Activated CD8-positive, alpha-beta T cell treated with anti-CD3 and anti-CD28 coated beads for 36 hours (primary cell): Measurements from ENCODE around the gene FAM50A. TPM values are rescaled to one million over a fixed set of nuclear protein-coding genes. Genes with fewer than 3 reads are reported as not detected.
A peak's percentile ranks its signal among the peaks of the same experiment; 100 is the strongest.
"Not testable (repeated sequence)": the region's sequence is repeated elsewhere in the genome, so short reads cannot be mapped to it uniquely, and the experiment has no call there.

Source experiments
- ATAC-seq: fragments of 200-7000 bp; cut with Tn5 transposase; one replicate; pipeline ENCODE4 v1.10.0; 2021; ENCODE audit warnings: mild to moderate bottlenecking, moderate library complexity
- CTCF ChIA-PET: fragments of 350-600 bp; sonication (Branson Sonifier 250); formaldehyde crosslinking; loops from one replicate; lab custom pipeline; 2021; ENCODE audit warnings: antibody characterized with exemption; lab: Charles Lee
- POLR2A ChIA-PET: fragments of 350-600 bp; sonication (Branson Sonifier 250); formaldehyde crosslinking; loops from one replicate; lab custom pipeline; 2021; ENCODE audit warnings: antibody characterized with exemption; lab: Charles Lee
- DNase-seq: peaks from one replicate; pipeline ENCODE4 v3.0.0-alpha.2; 2020
- H3K27ac Mint-ChIP-seq: one replicate; pipeline ENCODE4 v1.8.0; 2021; ENCODE audit warnings: mild to moderate bottlenecking, mixed read lengths
- H3K27me3 Mint-ChIP-seq: one replicate; pipeline ENCODE4 v1.8.0; 2021; ENCODE audit warnings: mixed read lengths
- H3K36me3 Mint-ChIP-seq: one replicate; pipeline ENCODE4 v1.8.0; 2021; ENCODE audit warnings: low read depth, mixed read lengths
- H3K4me1 Mint-ChIP-seq: one replicate; pipeline ENCODE4 v1.8.0; 2021; ENCODE audit warnings: low read depth, mixed read lengths
- H3K4me3 Mint-ChIP-seq: one replicate; pipeline ENCODE4 v1.8.0; 2021; ENCODE audit warnings: mild to moderate bottlenecking, moderate library complexity, mixed read lengths
- H3K9me3 Mint-ChIP-seq: one replicate; pipeline ENCODE4 v1.8.0; 2021; ENCODE audit warnings: mixed read lengths
- CTCF ChIP-seq: fragments of 200-600 bp; IDR thresholded peaks from one replicate; pipeline ENCODE4 v1.8.0; 2022; ENCODE audit warnings: antibody characterized with exemption, mild to moderate bottlenecking
- intact Hi-C: fragments of 100-400 bp; cut with micrococcal nuclease; formaldehyde crosslinking; loops from one replicate; pipeline ENCODE4 v1.10.0; 2022
- total RNA-seq, 2 experiments: library from RNA; stranded (reverse); gene quantifications; one replicate each; pipeline ENCODE4 v1.2.3, GENCODE V29; 2021

FAM50A gene
- total RNA-seq, 2 experiments from 2014 or later: 43.6 to 47.5 TPM

GRCh38 chrX:154398668-154399526, 45.0 kb upstream of the FAM50A start:
- Mint-ChIP-seq H3K27ac (peak overlapping the region; percentile 100), H3K27me3 (no peaks in the 10 kb centered on the region), H3K4me3 (peak overlapping the region; percentile 98), H3K4me1 (peaks cover 2% of the 10 kb centered on the region), H3K36me3 (peaks cover 30% of the 10 kb centered on the region), H3K9me3 (no peaks in the 10 kb centered on the region)
- peak; percentile 69 for TF ChIP-seq CTCF
- ChIA-PET POLR2A (interaction anchor here (0.6 to 6.2 kb wide), 25 partner anchors 11 to 432 kb away, joined by 3 to 97 read pairs (median 9); partner anchors contain the start of genes ATP6AP1, DNASE1L1, EMD and HCFC1), CTCF (interaction anchor here (0.8 to 2.7 kb wide), 2 partner anchors 25 to 91 kb away, joined by 5 to 9 read pairs; partner anchors contain the start of gene SLC10A3)
- ATAC-seq (peak; percentile 15), DNase-seq (peak; percentile 88)
- intact Hi-C loops: no loop called here

DNA sequence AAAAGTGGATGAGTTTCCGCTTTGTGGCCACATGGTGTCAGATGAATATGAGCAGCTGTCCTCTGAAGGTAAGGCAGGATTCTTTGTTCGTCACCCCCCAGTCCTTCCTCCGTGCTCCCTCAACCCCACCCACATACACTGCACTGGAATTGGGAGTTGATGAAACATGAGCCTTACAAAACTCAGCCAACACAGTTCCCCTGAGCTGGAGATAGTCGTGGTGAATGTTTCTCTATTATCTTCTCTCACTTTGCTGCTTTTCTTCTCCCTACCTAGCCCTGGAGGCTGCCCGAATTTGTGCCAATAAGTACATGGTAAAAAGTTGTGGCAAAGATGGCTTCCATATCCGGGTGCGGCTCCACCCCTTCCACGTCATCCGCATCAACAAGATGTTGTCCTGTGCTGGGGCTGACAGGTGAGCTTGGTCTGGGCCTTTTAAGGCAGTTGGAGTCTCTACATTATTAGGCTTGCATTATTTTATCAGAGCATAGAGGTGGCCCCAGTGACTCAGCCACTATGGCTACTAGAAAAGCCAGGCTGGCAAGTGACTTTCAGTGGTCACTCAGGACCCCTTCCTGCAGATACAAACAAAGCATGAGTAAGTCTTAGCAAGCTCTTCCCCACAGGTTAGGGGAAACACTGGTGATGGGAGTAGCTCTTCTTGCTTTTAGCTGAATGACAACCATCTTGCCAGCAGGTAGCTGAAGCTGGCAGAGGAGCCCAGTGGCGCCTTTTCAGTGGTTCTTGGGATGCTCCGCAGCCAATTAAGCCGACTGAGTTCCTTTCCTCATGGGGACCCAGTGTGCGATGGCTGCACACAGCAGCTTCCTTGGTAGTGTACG, 44.2 kb upstream of the FAM50A start:
- intact Hi-C loops: no loop called here
- H3K4me1 Mint-ChIP-seq: peaks cover 2% of the 10 kb centered on the region
- ChIA-PET CTCF (no interaction called here), POLR2A (interaction anchor here (1.0 to 6.2 kb wide), 23 partner anchors 10 to 144 kb away, joined by 3 to 97 read pairs (median 9); partner anchors contain the start of genes ATP6AP1, DNASE1L1, EMD and LAGE3)
- peak overlapping the region; percentile 98 for H3K4me3 Mint-ChIP-seq
- DNase-seq (peak; percentile 52), ATAC-seq (no peak)
- H3K27me3 Mint-ChIP-seq: no peaks in the 10 kb centered on the region
- peaks cover 30% of the 10 kb centered on the region for H3K36me3 Mint-ChIP-seq
- no peaks in the 10 kb centered on the region for H3K9me3 Mint-ChIP-seq
- no peak for TF ChIP-seq CTCF
- peak overlapping the region; percentile 100 for H3K27ac Mint-ChIP-seq

DNA sequence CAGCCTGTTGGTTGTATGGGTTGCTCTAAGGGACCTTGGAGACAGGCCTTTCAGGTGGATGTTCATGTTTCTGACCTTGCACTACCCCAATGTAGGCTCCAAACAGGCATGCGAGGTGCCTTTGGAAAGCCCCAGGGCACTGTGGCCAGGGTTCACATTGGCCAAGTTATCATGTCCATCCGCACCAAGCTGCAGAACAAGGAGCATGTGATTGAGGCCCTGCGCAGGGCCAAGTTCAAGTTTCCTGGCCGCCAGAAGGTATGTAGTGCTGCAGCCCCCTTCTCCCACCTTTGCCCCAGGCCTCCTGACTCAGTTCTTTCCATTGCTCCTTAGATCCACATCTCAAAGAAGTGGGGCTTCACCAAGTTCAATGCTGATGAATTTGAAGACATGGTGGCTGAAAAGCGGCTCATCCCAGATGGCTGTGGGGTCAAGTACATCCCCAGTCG, 43.5 kb upstream of the FAM50A start:
- H3K4me1 Mint-ChIP-seq, H3K27me3 Mint-ChIP-seq, CTCF ChIA-PET, intact Hi-C loops, ATAC-seq, DNase-seq, H3K9me3 Mint-ChIP-seq: not testable (repeated sequence)
- POLR2A ChIA-PET: interaction anchor here (1.0 to 6.2 kb wide), 20 partner anchors 10 to 144 kb away, joined by 3 to 97 read pairs (median 9); partner anchors contain the start of genes DNASE1L1, EMD, LAGE3 and PLXNA3
- peak overlapping the region; percentile 98 for H3K4me3 Mint-ChIP-seq
- H3K27ac Mint-ChIP-seq: peak overlapping the region; percentile 100
- peaks cover 30% of the 10 kb centered on the region for H3K36me3 Mint-ChIP-seq

DNA sequence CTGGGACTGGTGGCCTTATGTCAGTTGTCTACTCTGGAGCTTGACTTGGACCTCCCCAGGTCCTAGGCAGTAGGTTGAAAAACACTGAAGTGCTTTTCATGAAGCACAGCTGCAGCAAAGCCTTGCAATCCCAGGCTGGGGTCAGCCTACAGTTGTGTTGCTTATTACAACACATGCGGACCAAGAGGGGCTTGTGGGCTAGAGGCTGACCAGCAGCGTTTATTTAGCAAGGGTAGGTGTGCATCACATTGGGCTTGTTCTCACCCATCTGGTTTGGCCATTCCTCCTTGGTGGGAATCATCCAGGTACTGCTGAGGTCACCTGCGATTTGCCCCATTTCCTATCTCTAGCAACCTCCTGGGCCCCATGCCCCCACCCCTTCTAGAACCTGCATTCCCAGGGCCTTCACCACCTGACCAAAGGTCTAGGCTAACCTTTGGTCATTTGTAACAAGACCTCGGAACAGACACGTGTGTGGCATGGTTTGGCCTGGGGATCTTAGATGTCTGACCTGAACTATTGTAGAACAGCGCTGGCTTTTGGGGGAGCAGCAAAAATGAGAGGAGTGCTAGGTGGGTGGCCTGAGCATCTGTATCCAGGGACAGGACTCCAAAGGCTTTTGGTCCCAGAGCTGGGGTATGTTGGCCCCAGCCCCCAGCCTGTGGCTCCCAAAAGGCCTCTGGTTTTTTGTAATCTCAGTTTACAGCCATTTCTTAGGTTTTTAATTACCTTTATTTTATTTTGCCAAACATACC, 42.7 kb upstream of the FAM50A start:
- ChIA-PET POLR2A (interaction anchor here (1.0 to 6.2 kb wide), 15 partner anchors 9 to 133 kb away, joined by 3 to 97 read pairs (median 4); partner anchors contain the start of genes DNASE1L1, EMD and TAFAZZIN), CTCF (no interaction called here)
- Mint-ChIP-seq H3K9me3 (no peaks in the 10 kb centered on the region), H3K4me3 (peak overlapping the region; percentile 98), H3K27me3 (no peaks in the 10 kb centered on the region), H3K36me3 (peaks cover 30% of the 10 kb centered on the region), H3K4me1 (peaks cover 2% of the 10 kb centered on the region), H3K27ac (peak overlapping the region; percentile 100)
- ATAC-seq: no peak
- peak; percentile 27 for DNase-seq
- intact Hi-C loops: no loop called here
- no peak for TF ChIP-seq CTCF
